ENCODE data around the gene CDH23.

GRCh38 chr10:71765176-71765904 lies 368.6 kb downstream of the CDH23 start:
- no peak for TF ChIP-seq CTCF (IDR thresholded peaks at IDR 0.05; ENCODE audit: poor library complexity)
- no peak for TF ChIP-seq EZH2 (IDR thresholded peaks at IDR 0.05; ENCODE audit: borderline replicate concordance)
